A673 (cell line): ENCODE data around the gene SYT11. TPM values are rescaled to one million over a fixed set of nuclear protein-coding genes. Genes with fewer than 3 reads are reported as not detected.
"Not testable (repeated sequence)": the region's sequence is repeated elsewhere in the genome, so short reads cannot be mapped to it uniquely, and the experiment has no call there.

Experiments used
- BruUV-seq: library from RNA; stranded (reverse); fragments of 400-500 nt; replicated peaks from 2 replicates; lab custom pipeline; 2021; lab: Mats Ljungman, UMichigan
- CTCF ChIA-PET: fragments of 300-600 bp; sonication (Branson Sonifier 250); formaldehyde crosslinking; loops from one replicate; lab custom pipeline; 2022; ENCODE audit warnings: antibody characterized with exemption; lab: Charles Lee
- POLR2A ChIA-PET: fragments of 300-600 bp; sonication (Branson Sonifier 250); formaldehyde crosslinking; loops from one replicate; lab custom pipeline; 2022; ENCODE audit warnings: antibody characterized with exemption; ENCODE audit not compliant: low non-redundant PET; lab: Charles Lee
- DNase-seq: peaks from one replicate; pipeline ENCODE4 v3.0.0-alpha.2; 2015; ENCODE audit warnings: low spot score
- H3K27ac ChIP-seq: fragments of 200-600 bp; sonication (generic); 2 replicates; pipeline ENCODE4 v1.5.1; 2016; ENCODE audit warnings: mixed run types, low read depth, mild to moderate bottlenecking, mixed read lengths, antibody characterized with exemption, low read length; ENCODE audit not compliant: poor library complexity, severe bottlenecking
- H3K27me3 ChIP-seq: fragments of 200-600 bp; sonication (generic); replicated peaks from 2 replicates; pipeline ENCODE4 v1.6.1; 2017; ENCODE audit warnings: mixed run types, low read depth, mild to moderate bottlenecking, mixed read lengths, antibody characterized with exemption, low read length; ENCODE audit not compliant: insufficient read depth, poor library complexity
- H3K36me3 ChIP-seq: fragments of 200-600 bp; sonication (generic); 2 replicates; pipeline ENCODE4 v1.6.1; 2016; ENCODE audit warnings: mixed run types, mild to moderate bottlenecking, mixed read lengths, antibody characterized with exemption, low read length; ENCODE audit not compliant: insufficient read depth, poor library complexity, severe bottlenecking
- H3K4me1 ChIP-seq: fragments of 200-600 bp; sonication (generic); 2 replicates; pipeline ENCODE4 v1.6.1; 2017; ENCODE audit warnings: mixed run types, mild to moderate bottlenecking, mixed read lengths, antibody characterized with exemption, low read length; ENCODE audit not compliant: insufficient read depth, poor library complexity, severe bottlenecking
- H3K4me3 ChIP-seq: fragments of 200-600 bp; sonication (generic); 2 replicates; pipeline ENCODE4 v1.5.1; 2016; ENCODE audit warnings: low read depth, mixed run types, mild to moderate bottlenecking, mixed read lengths, low read length; ENCODE audit not compliant: poor library complexity, severe bottlenecking
- H3K9me3 ChIP-seq: fragments of 200-600 bp; sonication (generic); 2 replicates; pipeline ENCODE4 v1.6.1; 2016; ENCODE audit warnings: mixed run types, low read depth, mild to moderate bottlenecking, mixed read lengths, antibody characterized with exemption, low read length; ENCODE audit not compliant: poor library complexity, severe bottlenecking
- CTCF ChIP-seq: fragments of 300-800, 200-600 bp; sonication (generic); conservative IDR thresholded peaks from 2 replicates; pipeline ENCODE4 v1.5.1; 2017; ENCODE audit warnings: low read depth, mild to moderate bottlenecking, antibody characterized with exemption, low read length, moderate library complexity, mixed read lengths
- EZH2 ChIP-seq: fragments of 200-600 bp; sonication (generic); IDR thresholded peaks from 2 replicates; pipeline ENCODE4 v1.6.1; 2017; ENCODE audit warnings: borderline replicate concordance, low read depth, mild to moderate bottlenecking, mixed read lengths, antibody characterized with exemption, low read length; ENCODE audit not compliant: poor library complexity, severe bottlenecking
- intact Hi-C: fragments of 100-400 bp; cut with micrococcal nuclease; formaldehyde crosslinking; loops from one replicate; pipeline ENCODE4 v1.10.0; 2022; ENCODE audit not compliant: unreplicated experiment
- total RNA-seq: library from RNA; stranded (reverse); gene quantifications from 2 replicates; pipeline ENCODE4 v1.2.3, GENCODE V29; 2021

The SYT11 gene
- total RNA-seq, 1 experiment from 2014 or later = 10.2 TPM

- H3K4me1 ChIP-seq = no peaks in the 10 kb centered on the region
- no peaks in the 10 kb centered on the region for H3K9me3 ChIP-seq
- H3K36me3 ChIP-seq = peaks cover 98% of the 10 kb centered on the region
- H3K27me3 ChIP-seq = no peaks in the 10 kb centered on the region
- no peak overlapping the region for H3K27ac ChIP-seq
- ChIA-PET POLR2A (no interaction called here), CTCF (no interaction called here)
- intact Hi-C loops = loop anchor here (10.0 kb wide), 1 partner anchor 394 kb away; no protein-coding TSS in a partner anchor
- no peak overlapping the region for H3K4me3 ChIP-seq
- TSS peak; percentile 3 for BruUV-seq
- TF ChIP-seq EZH2 (no peak), CTCF (no peak)
- no peak for DNase-seq
Observed at GRCh38 chr1:155920717-155921116, 61.4 kb downstream of the SYT11 start.

GRCh38 chr1:155925506-155925905, 66.1 kb downstream of the SYT11 start:
- intact Hi-C loops = loop anchor here (10.0 kb wide), 1 partner anchor 389 kb away; no protein-coding TSS in a partner anchor
- Histone ChIP-seq H3K27ac (no peak overlapping the region), H3K4me1 (peaks cover 4% of the 10 kb centered on the region), H3K9me3 (no peaks in the 10 kb centered on the region), H3K4me3 (no peak overlapping the region), H3K27me3 (no peaks in the 10 kb centered on the region), H3K36me3 (peaks cover 98% of the 10 kb centered on the region)
- TF ChIP-seq EZH2 = no peak
- TF ChIP-seq CTCF = no peak
- ChIA-PET CTCF (no interaction called here), POLR2A (no interaction called here)
- DNase-seq = no peak
- no TSS peak for BruUV-seq

GRCh38 chr1:155929057-155929456, 69.7 kb downstream of the SYT11 start:
- BruUV-seq = no TSS peak

GRCh38 chr1:155930725-155931124, 71.4 kb downstream of the SYT11 start:
- POLR2A ChIA-PET, CTCF ChIA-PET, intact Hi-C loops, H3K27me3 ChIP-seq, H3K9me3 ChIP-seq, BruUV-seq, DNase-seq, H3K27ac ChIP-seq: not testable (repeated sequence)
- H3K4me3 ChIP-seq = peak overlapping the region; percentile 67
- H3K4me1 ChIP-seq = peaks cover 32% of the 10 kb centered on the region
- H3K36me3 ChIP-seq = peaks cover 79% of the 10 kb centered on the region

More at GRCh38 chr1:155929057-155929456, 69.7 kb downstream of the SYT11 start:
- intact Hi-C loops = loop anchor here (10.0 kb wide), 1 partner anchor 386 kb away; no protein-coding TSS in a partner anchor
- no peak for DNase-seq
- ChIA-PET POLR2A (no interaction called here), CTCF (no interaction called here)
- H3K4me3 ChIP-seq = no peak overlapping the region
- H3K27me3 ChIP-seq = no peaks in the 10 kb centered on the region
- no peak for TF ChIP-seq EZH2
- TF ChIP-seq CTCF = no peak
- no peaks in the 10 kb centered on the region for H3K9me3 ChIP-seq
- H3K27ac ChIP-seq = no peak overlapping the region
- peaks cover 32% of the 10 kb centered on the region for H3K4me1 ChIP-seq
- H3K36me3 ChIP-seq = peaks cover 96% of the 10 kb centered on the region
